Fibroblast of the aortic adventitia (primary cell): ENCODE results near the gene NEIL3. TPM values are rescaled to one million over a fixed set of nuclear protein-coding genes. Genes with fewer than 3 reads are reported as not detected.
A peak's percentile ranks its signal among the peaks of the same experiment; 100 is the strongest.

Experiments used
- DNase-seq: peaks from one replicate; pipeline ENCODE4 v3.0.0-alpha.2; 2010; ENCODE audit warnings: low read depth
- H3K4me3 ChIP-seq: 2 replicates; pipeline ENCODE4 v1.5.1; 2011; ENCODE audit warnings: low read depth, mild to moderate bottlenecking, control low read depth, low read length, moderate library complexity
- CTCF ChIP-seq: IDR thresholded peaks from 2 replicates; pipeline ENCODE4 v1.5.1; 2011; ENCODE audit warnings: mild to moderate bottlenecking, low read length, control low read depth, inconsistent platforms; ENCODE audit not compliant: insufficient read depth
- total RNA-seq: library from RNA; depleted of rRNA; stranded (reverse); fragments of >200 nt; gene quantifications from 2 replicates; pipeline ENCODE4 v1.2.3, GENCODE V29; 2012; ENCODE audit warnings: low replicate concordance

Gene NEIL3
- total RNA-seq, 1 donor: 20.8 TPM

- TF ChIP-seq CTCF: no peak
- DNase-seq: no peak
- no peak overlapping the region for H3K4me3 ChIP-seq
These were observed 46.5 kb downstream of the NEIL3 start for GRCh38 chr4:177356206-177356605.

GRCh38 chr4:177356921-177357320, 47.2 kb downstream of the NEIL3 start:
- TF ChIP-seq CTCF: no peak
- DNase-seq: no peak
- no peak overlapping the region for H3K4me3 ChIP-seq

- peak; percentile 38 for TF ChIP-seq CTCF
- no peak overlapping the region for H3K4me3 ChIP-seq
- DNase-seq: peak; percentile 28
These were observed 57.7 kb downstream of the NEIL3 start for GRCh38 chr4:177367336-177367735.

- no peak overlapping the region for H3K4me3 ChIP-seq
- no peak for TF ChIP-seq CTCF
- DNase-seq: peak; percentile 74
These were observed 59.7 kb downstream of the NEIL3 start for GRCh38 chr4:177369372-177369771.

- no peak for DNase-seq
- no peak for TF ChIP-seq CTCF
- H3K4me3 ChIP-seq: no peak overlapping the region
These were observed 61.8 kb downstream of the NEIL3 start for GRCh38 chr4:177371461-177371860.

GRCh38 chr4:177374966-177375365, 65.3 kb downstream of the NEIL3 start:
- H3K4me3 ChIP-seq: no peak overlapping the region
- no peak for DNase-seq
- TF ChIP-seq CTCF: no peak

- no peak for DNase-seq
- TF ChIP-seq CTCF: no peak
- no peak overlapping the region for H3K4me3 ChIP-seq
These were observed 65.7 kb downstream of the NEIL3 start for GRCh38 chr4:177375372-177375771.
